CD8-positive, alpha-beta memory T cell (primary cell): ENCODE measurements around the gene TNKS1BP1. TPM values are rescaled to one million over a fixed set of nuclear protein-coding genes. Genes with fewer than 3 reads are reported as not detected.

Experiments used
- CTCF ChIA-PET: fragments of 350-600 bp; sonication (Branson Sonifier 250); formaldehyde crosslinking; loops from one replicate; lab custom pipeline; 2021; ENCODE audit warnings: antibody characterized with exemption; lab: Charles Lee
- POLR2A ChIA-PET: fragments of 350-600 bp; sonication (Branson Sonifier 250); formaldehyde crosslinking; loops from one replicate; lab custom pipeline; 2021; ENCODE audit warnings: antibody characterized with exemption; lab: Charles Lee
- DNase-seq, 5 donors: peaks; one replicate each; pipeline versions ENCODE4 v3.0.0 to v3.0.0-alpha.2; 2020 to 2022; ENCODE audit warnings: mixed read lengths in 1 of 5
- H3K27ac ChIP-seq: one replicate; pipeline ENCODE4 v1.7.0; 2013; ENCODE audit warnings: low read depth, mild to moderate bottlenecking, low read length, moderate library complexity
- H3K27me3 ChIP-seq: 2 replicates; pipeline ENCODE4 v1.7.0; 2013; ENCODE audit warnings: low read length, mild to moderate bottlenecking; ENCODE audit not compliant: insufficient read depth, poor library complexity, severe bottlenecking
- H3K36me3 ChIP-seq: 2 replicates; pipeline ENCODE4 v1.7.0; 2013; ENCODE audit warnings: mild to moderate bottlenecking, low read length, moderate library complexity; ENCODE audit not compliant: insufficient read depth
- H3K4me1 ChIP-seq: 2 replicates; pipeline ENCODE4 v1.7.0; 2013; ENCODE audit warnings: mild to moderate bottlenecking, low read length, moderate library complexity; ENCODE audit not compliant: insufficient read depth
- H3K4me3 ChIP-seq: 2 replicates; pipeline ENCODE4 v1.7.0; 2013; ENCODE audit warnings: mild to moderate bottlenecking, low read length
- H3K9me3 ChIP-seq: 2 replicates; pipeline ENCODE4 v1.7.0; 2013; ENCODE audit warnings: mild to moderate bottlenecking, low read length
- H3K27ac Mint-ChIP-seq, 8 donors: one replicate each; pipeline ENCODE4 v1.8.0; 2020 to 2021; ENCODE audit warnings: mixed read lengths in 8 of 8, mild to moderate bottlenecking in 6 of 8, inconsistent platforms in 3 of 8, moderate library complexity in 3 of 8
- H3K27me3 Mint-ChIP-seq, 2 donors: one replicate each; pipeline ENCODE4 v1.8.0; 2020 to 2021; ENCODE audit warnings: mixed read lengths in 2 of 2, mild to moderate bottlenecking in 1 of 2, moderate library complexity in 1 of 2
- H3K36me3 Mint-ChIP-seq, 3 donors: one replicate each; pipeline ENCODE4 v1.8.0; 2020 to 2021; ENCODE audit warnings: mixed read lengths in 3 of 3, inconsistent platforms in 1 of 3, mild to moderate bottlenecking in 1 of 3
- H3K4me1 Mint-ChIP-seq, 3 donors: one replicate each; pipeline ENCODE4 v1.8.0; 2020 to 2021; ENCODE audit warnings: mixed read lengths in 3 of 3, inconsistent platforms in 1 of 3, mild to moderate bottlenecking in 1 of 3
- H3K4me3 Mint-ChIP-seq, 7 donors: one replicate each; pipeline ENCODE4 v1.8.0; 2020 to 2021; ENCODE audit warnings: mixed read lengths in 7 of 7, mild to moderate bottlenecking in 6 of 7, moderate library complexity in 4 of 7, inconsistent platforms in 2 of 7
- H3K9me3 Mint-ChIP-seq, 5 donors: one replicate each; pipeline ENCODE4 v1.8.0; 2020 to 2022; ENCODE audit warnings: mixed read lengths in 5 of 5, mild to moderate bottlenecking in 3 of 5, moderate library complexity in 2 of 5, inconsistent platforms in 1 of 5
- polyA plus RNA-seq: library from polyadenylated mRNA; unstranded; fragments of 300-500 nt; fragmentation: Illumina TruSeq; gene quantifications from one replicate; pipeline ENCODE4 v1.2.3, GENCODE V29; 2021
- total RNA-seq, 2 experiments: library from RNA; stranded (reverse); gene quantifications; one replicate each; pipeline ENCODE4 v1.2.3, GENCODE V29; 2021

TNKS1BP1 gene
- total RNA-seq (1 to 10 TPM; 8.7 to 9.6 TPM), polyA plus RNA-seq (3.0 TPM)

GRCh38 chr11:57324886-57325734 is at the start of gene TNKS1BP1:
TSS of gene TNKS1BP1 (minus strand) at chr11:57324952. CDS start at chr11:57321885, 3,067 bp downstream.
- no peaks in the 10 kb centered on the region for H3K9me3 Mint-ChIP-seq
- ChIA-PET POLR2A (interaction anchor here (0.5 to 4.4 kb wide), 9 partner anchors 10 to 416 kb away, joined by 3 to 46 read pairs (median 3); partner anchors contain the start of genes RTN4RL2, SELENOH, SLC43A1 and SSRP1), CTCF (interaction anchor here (1.2 to 2.7 kb wide), 7 partner anchors 10 to 316 kb away, joined by 3 to 20 read pairs (median 3); partner anchors contain the start of genes P2RX3 and SSRP1)
- peaks cover 12 to 53% (median 20%) of the 10 kb centered on the region in 3 donors for H3K36me3 Mint-ChIP-seq
- peaks cover 21% of the 10 kb centered on the region for H3K4me1 ChIP-seq
- H3K36me3 ChIP-seq = peaks cover 21% of the 10 kb centered on the region
- H3K4me3 ChIP-seq = peak within 1 kb of the TSS; percentile 94
- peaks cover 0 to 3% of the 10 kb centered on the region in 2 donors for H3K27me3 Mint-ChIP-seq
- H3K27me3 ChIP-seq = no peaks in the 10 kb centered on the region
- no peaks in the 10 kb centered on the region for H3K9me3 ChIP-seq
- H3K4me3 Mint-ChIP-seq = peak within 1 kb of the TSS; percentile 88 to 98 (median 94)
- H3K4me1 Mint-ChIP-seq = peaks cover 31 to 53% (median 45%) of the 10 kb centered on the region in 3 donors
- peak within 1 kb of the TSS; percentile 92 to 99 (median 97) for H3K27ac Mint-ChIP-seq
- peak within 1 kb of the TSS; percentile 89 for H3K27ac ChIP-seq
- peak; percentile 82 to 93 (median 88) for DNase-seq

DNA sequence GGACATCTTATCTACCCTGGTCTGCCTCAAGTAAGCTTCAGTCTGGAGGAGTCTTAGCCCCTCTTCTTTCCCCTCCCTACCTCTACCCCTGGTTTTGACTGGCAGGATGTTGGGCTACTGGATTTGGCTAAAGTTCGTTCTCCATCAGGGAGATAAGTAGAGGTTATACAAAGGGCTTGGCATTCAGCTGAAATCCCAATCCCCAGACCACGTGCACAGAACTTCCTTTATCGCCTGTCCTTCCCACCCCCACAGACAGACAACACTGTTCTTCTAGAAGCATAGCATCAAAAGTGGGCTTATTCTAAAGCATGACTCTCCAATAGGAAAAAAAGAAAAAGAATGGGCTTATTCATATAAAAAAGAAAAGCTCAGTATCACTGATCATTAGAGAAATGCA is 48.4 kb upstream of the TNKS1BP1 start:
- H3K4me3 ChIP-seq = no peak overlapping the region
- no peaks in the 10 kb centered on the region for H3K9me3 ChIP-seq
- CTCF ChIA-PET = interaction anchor here (1.7 kb wide), 1 partner anchor 51 kb away, joined by 4 read pairs; no protein-coding TSS in a partner anchor
- Mint-ChIP-seq H3K36me3 (no peaks in the 10 kb centered on the region), H3K9me3 (no peaks in the 10 kb centered on the region), H3K4me3 (no peak overlapping the region), H3K27ac (no peak overlapping the region), H3K4me1 (no peaks in the 10 kb centered on the region), H3K27me3 (peaks cover 10 to 21% of the 10 kb centered on the region in 2 donors)
- H3K4me1 ChIP-seq = no peaks in the 10 kb centered on the region
- no peaks in the 10 kb centered on the region for H3K36me3 ChIP-seq
- POLR2A ChIA-PET = no interaction called here
- H3K27ac ChIP-seq = no peak overlapping the region
- no peaks in the 10 kb centered on the region for H3K27me3 ChIP-seq
- no peak for DNase-seq

DNA sequence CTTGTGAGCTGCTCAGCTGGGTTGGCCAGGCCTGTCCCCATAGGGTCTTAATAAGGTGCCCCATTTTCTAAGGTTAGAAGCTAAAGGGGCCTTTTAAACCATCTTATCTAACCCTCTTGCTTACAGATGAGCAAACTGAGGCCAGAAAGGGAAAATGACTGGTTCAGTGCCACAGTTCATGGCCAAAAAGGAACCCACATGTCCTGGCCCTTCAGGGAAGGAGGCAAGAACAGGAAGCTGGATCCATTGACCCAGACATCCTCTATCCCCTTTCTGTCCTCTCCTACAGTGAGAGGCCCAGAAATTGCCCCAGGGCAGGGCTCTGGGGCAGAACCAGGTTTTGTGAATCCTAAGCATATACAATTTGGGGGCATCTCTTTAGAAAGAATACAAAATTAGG is 46.2 kb upstream of the TNKS1BP1 start:
- no peak overlapping the region for H3K4me3 Mint-ChIP-seq
- Histone ChIP-seq H3K36me3 (no peaks in the 10 kb centered on the region), H3K27me3 (no peaks in the 10 kb centered on the region), H3K4me3 (no peak overlapping the region), H3K4me1 (no peaks in the 10 kb centered on the region), H3K9me3 (no peaks in the 10 kb centered on the region), H3K27ac (no peak overlapping the region)
- peaks cover 3 to 13% of the 10 kb centered on the region in 2 donors for H3K27me3 Mint-ChIP-seq
- DNase-seq = no peak
- H3K27ac Mint-ChIP-seq = no peak overlapping the region
- CTCF ChIA-PET = no interaction called here
- H3K4me1 Mint-ChIP-seq = no peaks in the 10 kb centered on the region
- H3K9me3 Mint-ChIP-seq = no peaks in the 10 kb centered on the region
- POLR2A ChIA-PET = no interaction called here
- H3K36me3 Mint-ChIP-seq = no peaks in the 10 kb centered on the region

DNA sequence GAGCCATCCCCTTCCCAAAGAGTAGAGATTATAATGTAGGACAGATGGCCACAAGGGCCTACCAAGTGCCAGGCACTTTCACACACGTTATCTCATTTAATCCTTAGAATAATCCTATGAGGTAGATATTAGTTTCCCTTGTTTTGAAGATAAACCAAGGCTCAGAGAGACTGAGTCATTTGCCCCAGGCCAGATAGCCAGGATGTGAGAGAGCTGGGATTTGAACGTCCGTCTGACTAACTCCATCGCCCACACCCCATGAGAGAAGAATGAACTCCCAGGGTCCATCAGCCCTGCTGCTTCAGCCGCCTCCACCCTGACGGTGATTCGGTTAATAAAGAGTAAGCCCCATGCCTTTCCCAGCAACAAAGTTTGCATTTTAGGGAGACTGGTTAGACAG is 45.5 kb upstream of the TNKS1BP1 start:
- peaks cover 3 to 13% of the 10 kb centered on the region in 2 donors for H3K27me3 Mint-ChIP-seq
- Histone ChIP-seq H3K9me3 (no peaks in the 10 kb centered on the region), H3K4me3 (no peak overlapping the region), H3K4me1 (no peaks in the 10 kb centered on the region), H3K27me3 (no peaks in the 10 kb centered on the region), H3K27ac (no peak overlapping the region), H3K36me3 (no peaks in the 10 kb centered on the region)
- H3K27ac Mint-ChIP-seq = peak overlapping the region in 1 of 8 donors; percentile 3
- POLR2A ChIA-PET = no interaction called here
- no peak overlapping the region for H3K4me3 Mint-ChIP-seq
- CTCF ChIA-PET = no interaction called here
- H3K9me3 Mint-ChIP-seq = no peaks in the 10 kb centered on the region
- H3K4me1 Mint-ChIP-seq = no peaks in the 10 kb centered on the region
- no peaks in the 10 kb centered on the region for H3K36me3 Mint-ChIP-seq
- no peak for DNase-seq

DNA sequence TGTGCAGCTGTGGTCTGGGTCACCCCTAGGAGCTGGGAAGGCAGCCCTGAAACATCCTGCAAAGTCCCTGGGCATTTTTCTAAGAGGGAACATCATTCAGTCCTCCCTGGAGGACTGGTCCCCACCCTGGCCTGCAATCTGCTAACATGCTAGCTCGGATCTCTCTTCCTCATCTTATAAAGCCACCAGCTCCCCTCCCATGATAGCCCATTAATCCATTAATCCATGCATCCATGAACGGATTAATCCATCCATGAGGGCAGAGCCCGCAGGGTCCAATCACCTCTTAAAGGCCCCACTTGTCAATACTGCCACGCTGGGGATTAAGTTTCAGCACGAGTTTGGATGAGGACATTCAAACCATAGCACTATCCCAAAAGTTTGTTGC is 44.1 kb upstream of the TNKS1BP1 start:
- Mint-ChIP-seq H3K27ac (no peak overlapping the region), H3K27me3 (peaks cover 9 to 16% of the 10 kb centered on the region in 2 donors), H3K4me1 (no peaks in the 10 kb centered on the region), H3K9me3 (no peaks in the 10 kb centered on the region), H3K36me3 (no peaks in the 10 kb centered on the region), H3K4me3 (no peak overlapping the region)
- Histone ChIP-seq H3K4me3 (no peak overlapping the region), H3K36me3 (no peaks in the 10 kb centered on the region), H3K27me3 (no peaks in the 10 kb centered on the region), H3K4me1 (no peaks in the 10 kb centered on the region), H3K9me3 (no peaks in the 10 kb centered on the region), H3K27ac (no peak overlapping the region)
- CTCF ChIA-PET = no interaction called here
- POLR2A ChIA-PET = no interaction called here
- no peak for DNase-seq

DNA sequence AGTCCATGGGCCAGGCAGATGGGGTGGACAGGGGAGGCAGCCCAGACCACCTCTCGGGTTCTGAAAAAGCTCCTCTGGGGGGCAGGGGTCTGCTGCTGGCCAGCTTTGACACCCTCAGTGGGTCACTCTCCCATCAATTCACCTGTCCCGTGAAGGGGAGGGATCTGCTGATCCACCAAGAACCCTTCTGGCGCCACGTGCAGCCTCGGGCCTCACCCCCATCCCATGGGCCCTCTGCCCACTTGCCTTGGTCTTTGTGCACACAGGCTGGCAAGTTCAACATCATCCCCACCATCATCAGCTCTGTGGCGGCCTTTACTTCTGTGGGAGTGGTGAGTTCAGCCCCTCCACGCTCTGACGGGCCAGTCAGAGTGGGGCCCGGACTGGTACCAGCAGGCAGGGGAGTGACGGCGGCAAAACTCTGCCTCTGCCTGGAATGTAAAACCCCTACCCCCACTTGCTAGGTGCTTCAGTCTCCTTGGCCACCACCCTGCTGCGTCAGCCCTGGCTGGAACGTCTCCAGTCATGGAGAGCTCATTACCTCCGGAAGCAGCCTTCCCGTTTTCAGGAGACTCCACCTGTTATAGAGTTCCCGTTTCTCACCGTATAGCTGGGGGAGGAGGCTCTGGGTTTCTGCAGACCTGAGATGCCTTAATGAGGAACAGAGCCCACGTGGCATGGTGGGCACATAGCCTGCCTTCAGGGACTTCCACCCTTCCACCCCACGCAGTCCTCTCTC is 43.5 kb upstream of the TNKS1BP1 start:
- Mint-ChIP-seq H3K27me3 (peaks cover 9 to 17% of the 10 kb centered on the region in 2 donors), H3K9me3 (no peaks in the 10 kb centered on the region), H3K4me3 (no peak overlapping the region), H3K36me3 (no peaks in the 10 kb centered on the region), H3K4me1 (no peaks in the 10 kb centered on the region), H3K27ac (no peak overlapping the region)
- Histone ChIP-seq H3K27me3 (no peaks in the 10 kb centered on the region), H3K9me3 (no peaks in the 10 kb centered on the region), H3K36me3 (no peaks in the 10 kb centered on the region), H3K27ac (no peak overlapping the region), H3K4me1 (no peaks in the 10 kb centered on the region), H3K4me3 (no peak overlapping the region)
- DNase-seq = no peak
- POLR2A ChIA-PET = no interaction called here
- CTCF ChIA-PET = interaction anchor here (0.6 kb wide), 1 partner anchor 69 kb away, joined by 3 read pairs; no protein-coding TSS in a partner anchor

- Histone ChIP-seq H3K9me3 (no peaks in the 10 kb centered on the region), H3K4me1 (no peaks in the 10 kb centered on the region), H3K4me3 (no peak overlapping the region), H3K27ac (no peak overlapping the region), H3K36me3 (no peaks in the 10 kb centered on the region), H3K27me3 (no peaks in the 10 kb centered on the region)
- Mint-ChIP-seq H3K4me3 (no peak overlapping the region), H3K27me3 (peaks cover 9 to 22% of the 10 kb centered on the region in 2 donors), H3K27ac (no peak overlapping the region), H3K4me1 (no peaks in the 10 kb centered on the region), H3K36me3 (peaks cover 0 to 5% (median 0%) of the 10 kb centered on the region in 3 donors), H3K9me3 (no peaks in the 10 kb centered on the region)
- no peak for DNase-seq
- POLR2A ChIA-PET = no interaction called here
- CTCF ChIA-PET = no interaction called here
These were observed 40.3 kb upstream of the TNKS1BP1 start for GRCh38 chr11:57364851-57365660.
